BLaER1 (cell line): Measurements from ENCODE around the gene PIM3.

Source experiments
- H3K27ac ChIP-seq: shearing (Covaris generic); formaldehyde crosslinking; 2 replicates; pipeline ENCODE4 v1.8.1; 2022
- H3K27me3 ChIP-seq: shearing (Covaris generic); formaldehyde crosslinking; 2 replicates; pipeline ENCODE4 v1.8.1; 2022
- H3K36me3 ChIP-seq: shearing (Covaris generic); formaldehyde crosslinking; 2 replicates; pipeline ENCODE4 v1.8.1; 2022
- H3K4me1 ChIP-seq: shearing (Covaris generic); formaldehyde crosslinking; 2 replicates; pipeline ENCODE4 v1.8.1; 2022
- H3K4me2 ChIP-seq: shearing (Covaris generic); formaldehyde crosslinking; 2 replicates; pipeline ENCODE4 v1.8.1; 2022
- H3K4me3 ChIP-seq: shearing (Covaris generic); formaldehyde crosslinking; 2 replicates; pipeline ENCODE4 v1.8.1; 2022
- H3K9ac ChIP-seq: shearing (Covaris generic); formaldehyde crosslinking; 2 replicates; pipeline ENCODE4 v1.8.1; 2022
- H3K9me3 ChIP-seq: shearing (Covaris generic); formaldehyde crosslinking; 2 replicates; pipeline ENCODE4 v1.8.1; 2022
- H4K20me1 ChIP-seq: shearing (Covaris generic); formaldehyde crosslinking; 2 replicates; pipeline ENCODE4 v1.8.1; 2022
- Cebpa-rat ChIP-seq: shearing (Covaris generic); IDR thresholded peaks from 2 replicates; pipeline ENCODE4 v1.8.1; 2022

The PIM3 gene

DNA sequence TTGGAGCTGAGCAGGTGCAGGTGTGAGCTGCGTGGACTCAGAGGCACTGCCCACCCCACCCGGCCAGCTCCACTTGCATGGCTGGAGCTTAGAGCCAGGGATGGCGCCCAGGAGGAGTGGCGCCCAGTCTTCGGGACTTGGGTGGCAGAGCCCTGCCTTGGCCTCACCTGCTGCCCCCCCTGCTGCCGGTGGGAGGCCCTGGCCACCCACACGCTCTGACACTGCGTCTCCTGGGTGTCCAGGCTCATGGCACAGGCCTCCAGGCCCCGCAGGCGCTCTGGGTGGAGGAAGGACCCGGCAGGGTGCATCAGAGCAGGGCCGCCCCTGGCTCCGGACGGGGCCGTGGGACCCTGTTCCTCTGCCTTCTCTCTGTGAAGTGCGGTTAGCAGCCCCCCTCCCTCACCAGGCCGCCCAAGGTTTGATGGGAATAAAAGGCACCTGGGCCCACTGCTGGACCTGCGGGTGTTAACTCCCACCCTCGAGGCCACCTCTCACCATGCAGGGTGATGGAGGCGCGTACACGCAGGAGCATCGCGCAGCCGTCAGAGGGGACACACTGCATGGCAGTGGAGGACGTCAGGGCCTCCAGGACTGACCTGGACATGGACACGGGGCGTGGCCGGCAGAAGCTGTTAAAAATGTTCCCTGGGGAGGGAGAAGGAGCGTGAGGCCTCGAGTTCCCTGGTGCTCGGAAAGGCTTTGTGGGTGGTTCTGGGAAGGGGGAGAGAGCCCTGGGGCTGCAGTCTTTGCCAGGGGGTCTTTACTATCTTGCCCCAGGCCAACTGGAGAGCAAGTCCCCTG is 40.2 kb downstream of the PIM3 start:
- H4K20me1 ChIP-seq, result no peaks in the 10 kb centered on the region
- H3K9me3 ChIP-seq, result no peaks in the 10 kb centered on the region
- no peak overlapping the region for H3K4me2 ChIP-seq
- TF ChIP-seq Cebpa-rat, result no peak
- H3K4me1 ChIP-seq, result no peaks in the 10 kb centered on the region
- no peaks in the 10 kb centered on the region for H3K27me3 ChIP-seq
- no peak overlapping the region for H3K27ac ChIP-seq
- H3K36me3 ChIP-seq, result no peaks in the 10 kb centered on the region
- no peak overlapping the region for H3K4me3 ChIP-seq
- H3K9ac ChIP-seq, result no peak overlapping the region

DNA sequence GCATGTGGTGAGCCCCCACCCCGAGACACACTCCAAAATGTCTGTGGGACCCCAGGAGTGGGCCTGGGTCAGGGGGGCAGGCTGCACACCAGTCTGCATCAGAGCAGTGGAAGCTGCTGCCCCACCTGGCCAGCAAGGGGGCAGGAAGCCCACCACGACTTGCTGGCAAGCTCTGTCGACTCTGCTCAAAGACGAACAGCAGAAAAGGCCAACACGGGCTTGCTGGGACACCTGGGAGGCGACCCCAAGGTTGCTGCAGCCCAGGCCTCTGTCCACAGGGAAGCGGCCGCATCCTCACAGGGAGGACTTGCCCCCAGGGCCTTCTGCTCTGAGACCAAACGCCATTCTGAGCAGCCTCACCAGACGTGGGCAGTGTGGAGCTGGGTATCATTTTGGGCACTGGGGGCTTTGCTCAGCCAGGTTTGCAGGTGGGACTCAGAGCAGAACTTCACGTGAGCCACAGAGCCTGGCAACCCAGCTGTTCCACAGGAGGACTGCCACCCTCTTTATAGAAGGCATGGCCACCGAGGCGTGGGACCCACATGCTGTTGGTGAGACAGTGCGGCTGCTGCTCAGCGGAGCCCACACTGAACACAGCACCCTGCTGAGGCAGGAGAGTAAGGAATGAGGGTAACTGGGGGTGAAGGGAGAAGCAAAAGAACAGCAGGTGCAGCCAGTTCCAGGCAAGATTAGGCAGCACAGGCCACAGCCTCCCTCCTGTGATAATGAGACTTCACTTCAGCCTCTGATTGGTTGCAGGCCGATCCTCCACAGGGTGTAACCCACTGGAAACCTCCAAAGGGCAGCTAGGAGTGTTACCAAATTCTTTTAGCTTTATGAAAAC is 41.0 kb downstream of the PIM3 start:
- Histone ChIP-seq H4K20me1 (no peaks in the 10 kb centered on the region), H3K27me3 (no peaks in the 10 kb centered on the region), H3K36me3 (no peaks in the 10 kb centered on the region), H3K4me3 (no peak overlapping the region), H3K27ac (no peak overlapping the region), H3K4me1 (no peaks in the 10 kb centered on the region), H3K9me3 (no peaks in the 10 kb centered on the region), H3K4me2 (no peak overlapping the region), H3K9ac (no peak overlapping the region)
- TF ChIP-seq Cebpa-rat, result no peak

- Histone ChIP-seq H3K4me3 (no peak overlapping the region), H4K20me1 (no peaks in the 10 kb centered on the region), H3K9ac (no peak overlapping the region), H3K27me3 (no peaks in the 10 kb centered on the region), H3K9me3 (no peaks in the 10 kb centered on the region), H3K36me3 (no peaks in the 10 kb centered on the region), H3K4me1 (no peaks in the 10 kb centered on the region), H3K4me2 (no peak overlapping the region), H3K27ac (no peak overlapping the region)
- TF ChIP-seq Cebpa-rat, result no peak
Observed at GRCh38 chr22:50002791-50003190, 42.2 kb downstream of the PIM3 start.

GRCh38 chr22:50004918-50005317 is 44.3 kb downstream of the PIM3 start:
- H3K4me1 ChIP-seq, result no peaks in the 10 kb centered on the region
- H3K27ac ChIP-seq, result no peak overlapping the region
- H3K4me2 ChIP-seq, result no peak overlapping the region

GRCh38 chr22:50007057-50007511 is 46.5 kb downstream of the PIM3 start:
- Histone ChIP-seq H3K9me3 (no peaks in the 10 kb centered on the region), H3K27me3 (peaks cover 28% of the 10 kb centered on the region), H4K20me1 (peaks cover 6% of the 10 kb centered on the region; the same call in 1 of the 2 replicates), H3K4me2 (no peak overlapping the region), H3K27ac (no peak overlapping the region), H3K9ac (no peak overlapping the region), H3K36me3 (no peaks in the 10 kb centered on the region), H3K4me1 (no peaks in the 10 kb centered on the region), H3K4me3 (no peak overlapping the region)
- no peak for TF ChIP-seq Cebpa-rat

More at GRCh38 chr22:50004918-50005317, 44.3 kb downstream of the PIM3 start:
- Histone ChIP-seq H3K9me3 (no peaks in the 10 kb centered on the region), H4K20me1 (no peaks in the 10 kb centered on the region), H3K27me3 (peaks cover 6% of the 10 kb centered on the region), H3K4me3 (no peak overlapping the region), H3K36me3 (no peaks in the 10 kb centered on the region), H3K9ac (no peak overlapping the region)
- no peak for TF ChIP-seq Cebpa-rat

DNA sequence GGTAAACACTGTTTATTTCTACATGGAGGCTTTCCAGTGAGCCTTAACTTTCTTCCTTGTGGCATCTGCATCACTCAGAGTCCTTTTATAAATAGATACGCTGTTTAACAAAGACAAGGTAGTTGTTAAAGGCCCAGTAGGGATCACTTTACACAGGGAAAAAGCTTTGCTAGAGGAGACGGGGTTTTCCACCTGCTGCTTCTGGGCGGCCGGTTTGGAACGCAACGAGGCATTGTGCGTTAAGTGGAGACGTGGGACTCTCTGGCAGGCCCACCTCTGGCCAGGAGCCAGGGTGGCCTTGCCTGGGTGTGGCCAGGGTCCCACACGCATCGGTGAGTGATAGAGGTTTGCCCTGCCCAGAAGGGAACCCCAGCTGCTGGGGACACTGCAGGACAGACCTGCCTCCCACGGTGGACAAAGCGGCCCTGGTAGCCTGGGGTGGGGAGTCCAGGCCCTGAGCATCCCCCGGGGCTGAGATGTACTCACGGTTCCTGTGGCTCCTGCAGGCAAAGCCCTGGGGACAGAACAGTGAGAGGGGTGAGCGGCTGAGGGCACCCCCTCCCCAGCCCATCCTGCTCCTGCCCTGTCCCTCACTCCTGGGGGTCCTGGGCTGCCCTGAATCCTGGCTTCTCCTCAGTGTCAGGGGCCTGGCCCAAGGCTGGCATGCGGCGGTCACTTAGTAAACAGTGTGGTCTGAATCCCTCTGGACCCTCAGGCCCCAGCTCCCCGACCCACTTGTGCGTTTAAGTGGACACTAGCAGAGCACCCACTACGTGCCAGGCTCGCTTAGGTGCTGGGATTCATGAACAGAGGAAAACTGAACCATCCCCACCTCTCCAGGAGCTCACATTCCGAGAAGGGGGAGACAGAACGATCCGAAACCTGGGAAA is 47.8 kb downstream of the PIM3 start:
- H3K27me3 ChIP-seq, result peaks cover 41% of the 10 kb centered on the region
- H3K9me3 ChIP-seq, result no peaks in the 10 kb centered on the region
- H4K20me1 ChIP-seq, result peaks cover 16% of the 10 kb centered on the region; the same call in 1 of the 2 replicates
- no peaks in the 10 kb centered on the region for H3K36me3 ChIP-seq
- TF ChIP-seq Cebpa-rat, result no peak
- no peak overlapping the region for H3K4me2 ChIP-seq
- no peaks in the 10 kb centered on the region; the same call in 1 of the 2 replicates for H3K4me1 ChIP-seq
- no peak overlapping the region for H3K4me3 ChIP-seq
- no peak overlapping the region for H3K27ac ChIP-seq
- H3K9ac ChIP-seq, result no peak overlapping the region

DNA sequence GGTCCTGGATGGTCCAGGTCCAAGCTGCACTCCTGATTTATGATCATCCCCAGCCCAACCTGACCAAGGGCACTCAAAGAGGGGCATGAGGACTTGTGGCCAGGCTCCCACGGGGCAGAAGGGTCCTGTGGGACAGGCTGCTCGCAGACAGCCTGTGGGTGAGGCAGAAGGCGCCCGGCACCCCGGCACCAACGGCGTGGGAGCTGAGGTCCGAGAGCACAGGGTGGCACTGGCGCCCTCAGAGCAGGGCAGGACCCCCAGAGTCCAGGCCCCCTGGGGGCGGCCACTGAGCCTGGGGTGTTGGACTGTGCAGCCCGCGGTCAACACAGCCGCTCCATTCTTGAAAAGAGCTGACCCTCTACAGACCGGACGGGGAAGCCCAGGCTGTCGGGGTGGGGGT is 48.7 kb downstream of the PIM3 start:
- H4K20me1 ChIP-seq, result peaks cover 19% of the 10 kb centered on the region; the same call in 1 of the 2 replicates
- peaks cover under 1% of the 10 kb centered on the region; the same call in 1 of the 2 replicates for H3K4me1 ChIP-seq
- H3K27me3 ChIP-seq, result peaks cover 50% of the 10 kb centered on the region
- no peak overlapping the region for H3K4me2 ChIP-seq
- H3K27ac ChIP-seq, result no peak overlapping the region
- no peak for TF ChIP-seq Cebpa-rat
- no peak overlapping the region for H3K9ac ChIP-seq
- H3K9me3 ChIP-seq, result no peaks in the 10 kb centered on the region
- no peaks in the 10 kb centered on the region for H3K36me3 ChIP-seq
- no peak overlapping the region for H3K4me3 ChIP-seq

DNA sequence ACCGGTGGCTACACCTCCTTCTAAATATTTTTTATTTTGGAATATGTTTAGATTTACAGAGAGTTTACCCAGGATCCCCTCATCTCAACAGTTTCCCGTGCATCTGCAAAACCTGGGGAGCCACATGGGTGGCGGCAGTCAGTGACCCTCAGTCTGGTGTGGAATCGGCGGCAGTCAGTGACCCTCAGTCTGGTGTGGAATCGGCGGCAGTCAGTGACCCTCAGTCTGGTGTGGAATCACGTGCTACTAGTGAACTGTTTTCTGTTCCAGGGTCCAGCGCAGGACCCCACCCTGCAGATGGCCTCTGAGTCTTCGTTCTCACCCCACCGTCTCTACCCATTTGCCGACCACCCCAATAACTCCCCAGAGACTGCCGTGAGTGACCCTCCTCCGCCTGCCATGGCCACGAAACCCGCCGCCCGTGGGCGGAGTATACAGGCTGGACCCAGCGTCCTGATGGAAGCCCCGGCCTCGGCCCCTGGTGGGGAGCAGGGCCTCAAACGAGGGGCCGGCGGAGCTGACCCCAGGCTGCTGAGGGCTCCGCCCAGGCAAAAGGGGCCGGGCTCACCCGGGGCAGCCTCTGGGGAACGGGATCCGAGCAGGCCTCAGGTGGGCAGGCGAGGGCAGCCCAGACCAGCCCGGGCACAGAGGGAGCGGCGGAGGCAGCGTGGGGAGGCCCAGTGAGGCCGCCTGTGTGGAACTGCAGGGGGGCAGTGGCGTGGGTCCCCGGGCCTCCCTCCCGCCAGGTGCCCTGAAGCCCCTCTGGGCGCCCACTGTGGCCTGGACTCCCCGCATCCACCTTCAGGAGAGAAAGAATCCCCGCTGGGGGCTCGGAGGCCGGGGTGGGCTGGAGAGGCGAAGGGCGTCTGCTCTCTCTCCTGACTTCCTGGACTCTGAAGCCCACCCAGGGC is 49.4 kb downstream of the PIM3 start:
- H3K9me3 ChIP-seq, result no peaks in the 10 kb centered on the region
- no peak overlapping the region for H3K27ac ChIP-seq
- TF ChIP-seq Cebpa-rat, result no peak
- H3K9ac ChIP-seq, result no peak overlapping the region
- H3K4me2 ChIP-seq, result no peak overlapping the region
- peaks cover 26% of the 10 kb centered on the region; the same call in 1 of the 2 replicates for H4K20me1 ChIP-seq
- no peaks in the 10 kb centered on the region for H3K36me3 ChIP-seq
- no peak overlapping the region for H3K4me3 ChIP-seq
- peaks cover 8% of the 10 kb centered on the region; the same call in 1 of the 2 replicates for H3K4me1 ChIP-seq
- H3K27me3 ChIP-seq, result peaks cover 57% of the 10 kb centered on the region
